Mammary epithelial cell (primary cell): ENCODE measurements around the gene CPNE1.
"Not testable (repeated sequence)": the region's sequence is repeated elsewhere in the genome, so short reads cannot be mapped to it uniquely, and the experiment has no call there.

ENCODE experiments used
- EZH2 ChIP-seq: IDR thresholded peaks from 2 replicates; pipeline ENCODE4 v1.6.1; 2012; ENCODE audit warnings: low read length, inconsistent platforms, borderline replicate concordance
- TF ChIP-seq, protein P1 (sequence below), 2 donors: IDR thresholded peaks in 1 of 2; conservative IDR thresholded peaks in 1 of 2; 2 replicates each; pipeline ENCODE4 v1.5.1; 2011 to 2012; ENCODE audit warnings: inconsistent platforms in 2 of 2, low read length in 2 of 2, mild to moderate bottlenecking in 2 of 2, control low read depth in 1 of 2, low read depth in 1 of 2; ENCODE audit not compliant: insufficient read depth in 1 of 2; ENCODE audit errors: extremely low read depth in 1 of 2

GRCh38 chr20:35713120-35713519 is 48.4 kb upstream of the CPNE1 start:
- TF ChIP-seq, protein P1, sequence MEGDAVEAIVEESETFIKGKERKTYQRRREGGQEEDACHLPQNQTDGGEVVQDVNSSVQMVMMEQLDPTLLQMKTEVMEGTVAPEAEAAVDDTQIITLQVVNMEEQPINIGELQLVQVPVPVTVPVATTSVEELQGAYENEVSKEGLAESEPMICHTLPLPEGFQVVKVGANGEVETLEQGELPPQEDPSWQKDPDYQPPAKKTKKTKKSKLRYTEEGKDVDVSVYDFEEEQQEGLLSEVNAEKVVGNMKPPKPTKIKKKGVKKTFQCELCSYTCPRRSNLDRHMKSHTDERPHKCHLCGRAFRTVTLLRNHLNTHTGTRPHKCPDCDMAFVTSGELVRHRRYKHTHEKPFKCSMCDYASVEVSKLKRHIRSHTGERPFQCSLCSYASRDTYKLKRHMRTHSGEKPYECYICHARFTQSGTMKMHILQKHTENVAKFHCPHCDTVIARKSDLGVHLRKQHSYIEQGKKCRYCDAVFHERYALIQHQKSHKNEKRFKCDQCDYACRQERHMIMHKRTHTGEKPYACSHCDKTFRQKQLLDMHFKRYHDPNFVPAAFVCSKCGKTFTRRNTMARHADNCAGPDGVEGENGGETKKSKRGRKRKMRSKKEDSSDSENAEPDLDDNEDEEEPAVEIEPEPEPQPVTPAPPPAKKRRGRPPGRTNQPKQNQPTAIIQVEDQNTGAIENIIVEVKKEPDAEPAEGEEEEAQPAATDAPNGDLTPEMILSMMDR (conservative IDR thresholded peaks at IDR 0.05 in 1 of 2, IDR thresholded peaks at IDR 0.05 in 1 of 2; ENCODE audit: extremely low read depth in 1 of 2, insufficient read depth in 1 of 2, low read depth in 1 of 2, low read length in 2 of 2), result not testable (repeated sequence)
- not testable (repeated sequence) for TF ChIP-seq EZH2
